Calu3 (cell line): ENCODE measurements around the gene NCKAP1. TPM values are rescaled to one million over a fixed set of nuclear protein-coding genes. Genes with fewer than 3 reads are reported as not detected.

ENCODE experiments used
- BruUV-seq: library from RNA; stranded (reverse); fragments of 400-500 nt; replicated peaks from 2 replicates; lab custom pipeline; 2021; lab: Mats Ljungman, UMichigan
- CTCF ChIA-PET: fragments of 300-600 bp; sonication (Branson Sonifier 250); formaldehyde crosslinking; loops from one replicate; lab custom pipeline; 2022; ENCODE audit warnings: antibody characterized with exemption; lab: Charles Lee
- DNase-seq: peaks from one replicate; pipeline ENCODE4 v3.0.0; 2022
- H3K27ac Mint-ChIP-seq: one replicate; pipeline ENCODE4 v1.8.0; 2022; ENCODE audit warnings: mixed read lengths; ENCODE audit not compliant: unreplicated experiment
- H3K27me3 Mint-ChIP-seq: one replicate; pipeline ENCODE4 v1.8.0; 2022; ENCODE audit warnings: mixed read lengths; ENCODE audit not compliant: unreplicated experiment
- H3K36me3 Mint-ChIP-seq: one replicate; pipeline ENCODE4 v1.8.0; 2022; ENCODE audit warnings: mild to moderate bottlenecking, moderate library complexity, mixed read lengths; ENCODE audit not compliant: insufficient read depth, unreplicated experiment
- H3K4me1 Mint-ChIP-seq: one replicate; pipeline ENCODE4 v1.8.0; 2022; ENCODE audit warnings: mild to moderate bottlenecking, low read depth, mixed read lengths; ENCODE audit not compliant: unreplicated experiment
- H3K4me3 Mint-ChIP-seq: one replicate; pipeline ENCODE4 v1.8.0; 2022; ENCODE audit warnings: mild to moderate bottlenecking, low read depth, moderate library complexity, mixed read lengths; ENCODE audit not compliant: unreplicated experiment
- H3K9me3 Mint-ChIP-seq: one replicate; pipeline ENCODE4 v1.8.0; 2022; ENCODE audit warnings: low read depth, mixed read lengths; ENCODE audit not compliant: unreplicated experiment
- intact Hi-C: fragments of 100-400 bp; cut with micrococcal nuclease; formaldehyde crosslinking; loops from one replicate; pipeline ENCODE4 v1.10.0; 2022; ENCODE audit not compliant: unreplicated experiment
- total RNA-seq: library from RNA; stranded (reverse); gene quantifications from 2 replicates; pipeline ENCODE4 v1.2.3, GENCODE V29; 2022
- TF ChIP-seq, protein P1 (sequence below): fragments of 200-600 bp; IDR thresholded peaks from one replicate; pipeline ENCODE4 v1.8.0; 2022; ENCODE audit warnings: antibody characterized with exemption; ENCODE audit not compliant: unreplicated experiment

The NCKAP1 gene
- total RNA-seq, 1 experiment from 2014 or later: 157 TPM

DNA sequence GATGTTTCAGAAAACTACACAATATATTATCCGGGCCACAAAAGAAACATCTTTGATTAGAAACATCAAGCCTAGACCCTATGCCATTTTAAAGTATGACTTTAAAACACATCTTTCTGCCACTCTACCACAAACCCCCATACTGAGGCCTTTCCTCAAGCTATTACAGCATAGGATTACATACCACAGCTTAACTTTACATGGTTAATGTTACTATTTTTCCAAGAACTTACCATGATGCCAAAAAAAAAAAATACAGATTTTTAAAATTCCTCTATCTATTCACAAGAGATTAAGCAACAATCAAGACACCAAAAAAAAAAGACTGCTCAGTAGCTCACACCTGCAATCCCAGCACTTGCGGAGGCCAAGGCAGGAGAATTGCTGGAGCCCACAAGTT, 9.0 kb downstream of the NCKAP1 start:
- intact Hi-C loops: no loop called here
- no peak for DNase-seq
- TF ChIP-seq, protein P1, sequence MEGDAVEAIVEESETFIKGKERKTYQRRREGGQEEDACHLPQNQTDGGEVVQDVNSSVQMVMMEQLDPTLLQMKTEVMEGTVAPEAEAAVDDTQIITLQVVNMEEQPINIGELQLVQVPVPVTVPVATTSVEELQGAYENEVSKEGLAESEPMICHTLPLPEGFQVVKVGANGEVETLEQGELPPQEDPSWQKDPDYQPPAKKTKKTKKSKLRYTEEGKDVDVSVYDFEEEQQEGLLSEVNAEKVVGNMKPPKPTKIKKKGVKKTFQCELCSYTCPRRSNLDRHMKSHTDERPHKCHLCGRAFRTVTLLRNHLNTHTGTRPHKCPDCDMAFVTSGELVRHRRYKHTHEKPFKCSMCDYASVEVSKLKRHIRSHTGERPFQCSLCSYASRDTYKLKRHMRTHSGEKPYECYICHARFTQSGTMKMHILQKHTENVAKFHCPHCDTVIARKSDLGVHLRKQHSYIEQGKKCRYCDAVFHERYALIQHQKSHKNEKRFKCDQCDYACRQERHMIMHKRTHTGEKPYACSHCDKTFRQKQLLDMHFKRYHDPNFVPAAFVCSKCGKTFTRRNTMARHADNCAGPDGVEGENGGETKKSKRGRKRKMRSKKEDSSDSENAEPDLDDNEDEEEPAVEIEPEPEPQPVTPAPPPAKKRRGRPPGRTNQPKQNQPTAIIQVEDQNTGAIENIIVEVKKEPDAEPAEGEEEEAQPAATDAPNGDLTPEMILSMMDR: no peak
- Mint-ChIP-seq H3K4me3 (no peak overlapping the region), H3K4me1 (peaks cover 66% of the 10 kb centered on the region), H3K36me3 (peaks cover 4% of the 10 kb centered on the region), H3K9me3 (no peaks in the 10 kb centered on the region), H3K27ac (peak overlapping the region; percentile 32), H3K27me3 (no peaks in the 10 kb centered on the region)
- CTCF ChIA-PET: interaction anchor here (0.9 kb wide), 1 partner anchor 12 kb away, joined by 3 read pairs; no protein-coding TSS in a partner anchor
- no TSS peak for BruUV-seq

GRCh38 chr2:183028108-183028507, 10.1 kb downstream of the NCKAP1 start:
- Mint-ChIP-seq H3K4me1 (peaks cover 56% of the 10 kb centered on the region), H3K27ac (no peak overlapping the region), H3K4me3 (no peak overlapping the region), H3K27me3 (no peaks in the 10 kb centered on the region), H3K36me3 (peaks cover 4% of the 10 kb centered on the region), H3K9me3 (no peaks in the 10 kb centered on the region)
- no peak for DNase-seq
- TF ChIP-seq, protein P1: no peak
- BruUV-seq: no TSS peak
- intact Hi-C loops: no loop called here
- CTCF ChIA-PET: no interaction called here

DNA sequence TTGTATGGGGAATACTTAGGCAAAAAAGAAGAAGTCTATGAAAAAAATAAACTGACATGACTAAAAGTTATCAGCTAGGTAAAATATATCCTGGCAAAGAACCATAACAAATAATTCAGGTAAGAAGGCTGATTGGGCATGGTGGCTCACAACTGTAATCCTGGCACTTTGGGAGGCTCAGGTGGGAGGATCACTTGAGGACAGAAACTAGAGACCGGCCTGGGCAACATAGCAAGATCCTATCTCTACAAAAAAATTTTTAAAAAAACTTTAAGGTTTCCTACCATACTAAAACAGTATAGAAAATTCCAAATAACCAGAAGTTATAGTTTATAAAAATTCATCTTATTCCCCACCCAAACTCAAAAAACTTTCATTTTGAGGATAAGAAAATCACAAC, 10.8 kb downstream of the NCKAP1 start:
- CTCF ChIA-PET: no interaction called here
- Mint-ChIP-seq H3K9me3 (no peaks in the 10 kb centered on the region), H3K4me1 (peaks cover 49% of the 10 kb centered on the region), H3K4me3 (no peak overlapping the region), H3K27ac (no peak overlapping the region), H3K27me3 (no peaks in the 10 kb centered on the region), H3K36me3 (peaks cover 10% of the 10 kb centered on the region)
- intact Hi-C loops: no loop called here
- no peak for DNase-seq
- no TSS peak for BruUV-seq
- TF ChIP-seq, protein P1: no peak

- Mint-ChIP-seq H3K4me1 (peaks cover 40% of the 10 kb centered on the region), H3K4me3 (no peak overlapping the region), H3K9me3 (no peaks in the 10 kb centered on the region), H3K27me3 (no peaks in the 10 kb centered on the region), H3K27ac (no peak overlapping the region), H3K36me3 (peaks cover 11% of the 10 kb centered on the region)
- BruUV-seq: no TSS peak
- no peak for DNase-seq
- CTCF ChIA-PET: interaction anchor here (0.9 kb wide), 1 partner anchor 13 kb away, joined by 4 read pairs; no protein-coding TSS in a partner anchor
- intact Hi-C loops: no loop called here
- TF ChIP-seq, protein P1: no peak
Measured at GRCh38 chr2:183026424-183026823, 11.8 kb downstream of the NCKAP1 start.
